ENCODE results near the gene PLK2.

DNA sequence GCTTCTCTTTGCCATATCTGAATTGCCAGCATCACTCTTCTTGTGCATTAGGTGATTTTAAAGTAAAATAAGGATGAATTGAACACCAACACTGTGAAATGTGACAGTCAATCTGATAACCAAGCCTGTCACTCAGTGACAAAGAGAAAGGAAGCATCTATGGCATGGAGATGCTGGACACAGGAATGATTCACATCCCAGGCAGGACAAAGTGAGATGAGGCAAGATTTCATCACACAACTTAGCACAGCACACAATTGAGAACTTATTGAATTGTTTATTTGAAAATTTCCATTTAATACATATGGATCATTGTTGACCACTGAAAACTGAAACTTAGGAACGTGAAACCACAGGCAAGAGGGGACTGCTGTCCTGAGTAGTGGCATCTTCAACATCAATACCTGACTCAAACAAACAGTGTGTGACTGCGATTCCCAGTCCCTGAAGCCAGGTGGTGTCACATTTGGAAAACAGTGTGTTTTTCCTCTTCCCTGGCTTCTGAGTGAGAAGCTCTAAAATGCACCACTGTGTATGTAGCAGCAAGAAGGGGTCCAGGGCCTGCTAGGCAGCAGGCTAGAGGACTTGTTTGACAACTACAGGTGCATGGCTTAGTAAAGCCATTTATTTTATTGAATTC is 42.0 kb upstream of the PLK2 start:
- TF ChIP-seq, protein P1, sequence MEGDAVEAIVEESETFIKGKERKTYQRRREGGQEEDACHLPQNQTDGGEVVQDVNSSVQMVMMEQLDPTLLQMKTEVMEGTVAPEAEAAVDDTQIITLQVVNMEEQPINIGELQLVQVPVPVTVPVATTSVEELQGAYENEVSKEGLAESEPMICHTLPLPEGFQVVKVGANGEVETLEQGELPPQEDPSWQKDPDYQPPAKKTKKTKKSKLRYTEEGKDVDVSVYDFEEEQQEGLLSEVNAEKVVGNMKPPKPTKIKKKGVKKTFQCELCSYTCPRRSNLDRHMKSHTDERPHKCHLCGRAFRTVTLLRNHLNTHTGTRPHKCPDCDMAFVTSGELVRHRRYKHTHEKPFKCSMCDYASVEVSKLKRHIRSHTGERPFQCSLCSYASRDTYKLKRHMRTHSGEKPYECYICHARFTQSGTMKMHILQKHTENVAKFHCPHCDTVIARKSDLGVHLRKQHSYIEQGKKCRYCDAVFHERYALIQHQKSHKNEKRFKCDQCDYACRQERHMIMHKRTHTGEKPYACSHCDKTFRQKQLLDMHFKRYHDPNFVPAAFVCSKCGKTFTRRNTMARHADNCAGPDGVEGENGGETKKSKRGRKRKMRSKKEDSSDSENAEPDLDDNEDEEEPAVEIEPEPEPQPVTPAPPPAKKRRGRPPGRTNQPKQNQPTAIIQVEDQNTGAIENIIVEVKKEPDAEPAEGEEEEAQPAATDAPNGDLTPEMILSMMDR (IDR thresholded peaks at IDR 0.05; ENCODE audit: low read depth, low read length) = no peak
- no peak for TF ChIP-seq EZH2phosphoT487 (IDR thresholded peaks at IDR 0.05; ENCODE audit: low read depth)
